HCEC 1CT (cell line): ENCODE measurements around the gene ZNF516.

ENCODE experiments used
- DNase-seq: peaks from one replicate; pipeline ENCODE4 v3.0.0-alpha.2; 2017

Gene ZNF516

GRCh38 chr18:76398295-76398694, 96.7 kb downstream of the ZNF516 start:
- DNase-seq: no peak

- DNase-seq: no peak
Measured at GRCh38 chr18:76397631-76398030, 97.4 kb downstream of the ZNF516 start.

- DNase-seq: no peak
Measured at GRCh38 chr18:76396792-76397191, 98.2 kb downstream of the ZNF516 start.

- no peak for DNase-seq
Measured at GRCh38 chr18:76395609-76396008, 99.4 kb downstream of the ZNF516 start.

- peak; percentile 34 for DNase-seq
Measured at GRCh38 chr18:76394780-76395476, 100.1 kb downstream of the ZNF516 start.

- DNase-seq: no peak
Measured at GRCh38 chr18:76392349-76392748, 102.7 kb downstream of the ZNF516 start.

- DNase-seq: no peak
Measured at GRCh38 chr18:76391746-76392145, 103.3 kb downstream of the ZNF516 start.

- no peak for DNase-seq
Measured at GRCh38 chr18:76391038-76391437, 104.0 kb downstream of the ZNF516 start.

GRCh38 chr18:76390452-76391035, 104.5 kb downstream of the ZNF516 start:
- DNase-seq: no peak

GRCh38 chr18:76389716-76390115, 105.3 kb downstream of the ZNF516 start:
- no peak for DNase-seq

GRCh38 chr18:76388891-76389423, 106.1 kb downstream of the ZNF516 start:
- DNase-seq: no peak

- no peak for DNase-seq
Measured at GRCh38 chr18:76388261-76388660, 106.8 kb downstream of the ZNF516 start.

- no peak for DNase-seq
Measured at GRCh38 chr18:76387608-76388007, 107.4 kb downstream of the ZNF516 start.

GRCh38 chr18:76386886-76387285, 108.2 kb downstream of the ZNF516 start:
- DNase-seq: no peak

- DNase-seq: no peak
Measured at GRCh38 chr18:76386071-76386470, 109.0 kb downstream of the ZNF516 start.

GRCh38 chr18:76385681-76385975, 109.4 kb downstream of the ZNF516 start:
- DNase-seq: no peak

GRCh38 chr18:76384861-76385680, 110.0 kb downstream of the ZNF516 start:
- no peak for DNase-seq

- no peak for DNase-seq
Measured at GRCh38 chr18:76384114-76384790, 110.8 kb downstream of the ZNF516 start.

GRCh38 chr18:76383636-76384035, 111.4 kb downstream of the ZNF516 start:
- DNase-seq: no peak

- no peak for DNase-seq
Measured at GRCh38 chr18:76382275-76382674, 112.8 kb downstream of the ZNF516 start.

GRCh38 chr18:76380791-76381405, 114.1 kb downstream of the ZNF516 start:
- DNase-seq: no peak

- DNase-seq: no peak
Measured at GRCh38 chr18:76380127-76380729, 114.8 kb downstream of the ZNF516 start.
